Measurements from ENCODE around the gene RBBP6.

Gene RBBP6

DNA sequence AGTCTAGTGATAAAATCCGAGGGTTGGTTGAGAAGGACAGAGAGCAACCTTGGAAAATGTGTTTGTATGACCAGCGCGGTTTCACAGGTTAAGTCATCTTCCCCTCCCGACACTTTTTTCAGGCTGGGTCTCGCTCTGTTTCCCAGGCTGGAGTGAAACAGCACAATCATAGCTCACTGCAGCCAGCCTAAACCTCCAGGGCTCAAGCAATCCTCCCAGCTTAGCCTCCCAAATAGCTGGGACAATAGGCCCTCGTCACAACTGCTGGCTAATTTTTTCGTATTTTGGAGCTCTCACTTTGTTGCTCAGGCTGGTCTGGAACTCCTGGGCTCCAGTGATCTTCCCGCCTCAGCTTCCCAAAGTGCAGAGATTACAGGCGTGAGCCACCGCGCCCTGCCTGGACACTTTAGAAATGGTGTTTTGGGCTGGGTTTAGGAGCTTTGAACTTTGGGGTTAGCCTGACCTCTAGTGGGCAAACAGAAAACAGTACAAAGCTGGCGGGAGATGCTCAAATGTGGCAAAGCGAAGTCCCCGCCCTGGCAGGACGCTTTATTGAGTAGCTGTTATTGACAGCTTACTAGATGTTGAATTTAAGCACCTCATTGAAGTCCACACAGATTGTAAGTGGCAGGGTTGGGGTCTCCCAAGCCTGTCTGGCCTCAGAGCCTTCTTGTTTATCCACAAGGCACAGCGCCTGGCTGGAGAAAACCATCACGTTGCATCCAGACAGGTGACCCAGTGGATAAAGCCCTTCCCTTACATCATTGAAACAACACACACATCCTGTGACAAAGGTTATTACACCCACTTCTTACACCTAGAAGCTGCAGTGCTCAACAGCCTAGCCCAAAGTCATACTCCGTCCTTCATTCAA, 34.7 kb upstream of the RBBP6 start:
- no peak overlapping the region for H3K27ac ChIP-seq
- TF ChIP-seq CTCF (conservative IDR thresholded peaks at IDR 0.05), result peak; percentile 76

DNA sequence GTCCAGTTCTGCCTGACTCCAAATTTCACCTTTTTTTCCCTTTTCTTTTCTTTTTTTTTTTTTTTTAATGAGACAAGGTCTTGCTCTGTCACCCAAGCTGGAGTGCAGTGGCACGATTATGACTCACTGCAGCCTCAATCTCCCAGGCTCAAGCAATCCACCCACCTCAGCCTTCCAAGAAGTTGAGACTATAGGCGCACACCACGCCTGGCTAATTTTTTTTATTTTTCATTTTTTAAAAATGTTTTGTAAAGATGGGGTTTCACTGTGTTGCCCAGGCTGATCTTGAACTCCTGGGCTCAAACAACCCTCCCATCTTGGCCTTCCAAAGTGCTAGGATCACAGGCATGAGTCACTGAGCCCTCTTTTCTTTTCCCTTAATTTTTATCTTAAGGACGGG, 33.4 kb upstream of the RBBP6 start:
- H3K27ac ChIP-seq, result no peak overlapping the region
- TF ChIP-seq CTCF (conservative IDR thresholded peaks at IDR 0.05), result no peak

DNA sequence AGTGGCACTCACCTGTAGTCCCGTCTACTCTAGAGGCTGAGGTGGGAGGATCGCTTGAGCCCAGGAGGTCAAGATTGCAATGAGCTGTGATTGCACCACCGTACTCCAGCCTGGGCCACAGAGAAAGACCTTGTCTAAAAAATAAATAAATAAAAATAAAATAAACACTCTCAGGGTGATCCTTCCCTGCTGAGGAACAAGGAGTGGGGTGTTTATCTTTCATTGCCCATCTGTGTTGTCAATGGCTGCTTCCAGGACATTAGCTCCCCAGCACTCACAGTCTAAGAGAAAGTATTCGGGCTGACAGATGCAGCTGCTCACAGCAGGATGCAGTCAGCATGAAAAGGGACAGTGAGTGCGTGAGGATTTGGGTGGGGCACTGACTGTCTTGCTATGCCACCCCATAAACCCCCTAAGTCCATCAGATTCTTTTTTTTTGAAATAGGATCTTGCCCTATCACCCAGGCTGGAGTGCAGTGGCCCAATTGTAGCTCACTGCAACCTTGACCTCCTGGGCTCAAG, 31.3 kb upstream of the RBBP6 start:
- no peak for TF ChIP-seq CTCF (conservative IDR thresholded peaks at IDR 0.05)
- no peak overlapping the region for H3K27ac ChIP-seq

- TF ChIP-seq CTCF (conservative IDR thresholded peaks at IDR 0.05), result no peak
- H3K27ac ChIP-seq, result no peak overlapping the region
Observed at GRCh38 chr16:24508614-24509013, 30.8 kb upstream of the RBBP6 start.

GRCh38 chr16:24509536-24509935, 29.8 kb upstream of the RBBP6 start:
- TF ChIP-seq CTCF (conservative IDR thresholded peaks at IDR 0.05), result no peak
- no peak overlapping the region for H3K27ac ChIP-seq

DNA sequence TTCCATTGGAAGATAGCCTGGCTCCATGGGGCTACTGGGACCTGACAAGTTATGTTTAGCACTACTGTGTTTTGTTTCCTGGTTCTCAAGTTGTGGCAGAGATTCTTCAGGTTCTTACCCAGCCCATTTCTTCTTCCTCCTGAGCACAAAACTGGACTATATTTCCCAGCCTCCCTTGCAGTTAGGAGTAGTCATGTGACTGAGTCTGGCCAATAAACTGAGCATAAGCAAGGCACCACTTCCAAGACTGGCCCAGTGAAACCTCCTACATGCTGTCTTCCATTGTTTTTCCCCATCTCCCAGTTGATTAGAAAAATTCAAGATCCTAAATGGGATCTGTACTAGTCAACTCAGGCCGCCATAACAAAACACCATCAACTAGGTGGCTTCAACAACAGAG, 28.2 kb upstream of the RBBP6 start:
- no peak for TF ChIP-seq CTCF (conservative IDR thresholded peaks at IDR 0.05)

DNA sequence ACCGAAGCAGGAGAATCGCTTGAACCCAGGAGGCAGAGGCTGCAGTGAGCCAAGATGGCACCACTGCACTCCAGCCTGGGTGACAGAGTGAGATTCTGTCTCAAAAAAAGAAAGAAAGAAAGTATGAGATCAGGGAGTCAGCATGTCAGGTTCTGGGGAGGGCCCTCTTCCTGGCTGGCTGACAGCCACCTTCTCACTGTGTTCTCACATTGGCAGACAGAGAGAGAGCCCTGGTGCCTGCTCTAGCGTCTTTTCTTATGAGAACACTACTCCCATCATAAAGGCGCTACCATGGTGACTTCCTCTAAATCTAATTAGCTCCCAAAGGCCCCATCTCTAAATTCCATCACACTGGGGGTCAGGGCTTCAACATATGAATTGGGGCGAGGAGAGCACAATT, 27.6 kb upstream of the RBBP6 start:
- H3K27ac ChIP-seq, result no peak overlapping the region
- no peak for TF ChIP-seq CTCF (conservative IDR thresholded peaks at IDR 0.05)

More for the DNA sequence above, 28.2 kb upstream of the RBBP6 start:
- H3K27ac ChIP-seq, result no peak overlapping the region
